Measurements from ENCODE around the gene MEIS1.

DNA sequence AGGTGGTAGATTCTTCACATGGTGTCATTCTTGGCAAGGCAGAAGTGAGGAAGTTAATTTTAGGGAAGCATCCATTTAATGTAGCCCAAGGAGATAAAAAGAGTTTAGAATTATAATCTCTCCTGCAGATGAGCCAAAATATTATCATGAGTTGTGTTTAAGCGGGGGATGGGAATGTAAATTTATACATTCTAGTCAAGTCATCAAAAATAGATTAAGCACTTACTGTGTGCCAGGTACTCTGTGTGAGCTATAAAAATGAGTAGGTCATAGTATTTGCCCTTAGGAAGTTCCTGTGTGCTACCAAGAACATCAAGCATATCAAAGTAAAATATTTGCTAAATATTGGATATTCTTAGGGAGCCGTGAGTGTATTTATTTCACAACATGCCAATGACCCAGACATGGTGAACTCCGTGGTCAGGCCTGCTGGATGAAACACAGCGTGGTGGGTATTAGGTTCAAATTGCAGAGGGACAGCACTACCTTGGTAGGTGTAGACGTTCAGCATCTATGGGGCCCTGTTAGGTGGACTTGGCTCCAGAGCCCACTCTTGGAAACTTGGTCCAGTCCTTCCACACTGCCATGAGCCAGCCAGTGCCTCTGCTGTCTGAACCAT is 37.4 kb downstream of the MEIS1 start:
- TF ChIP-seq, protein P1, sequence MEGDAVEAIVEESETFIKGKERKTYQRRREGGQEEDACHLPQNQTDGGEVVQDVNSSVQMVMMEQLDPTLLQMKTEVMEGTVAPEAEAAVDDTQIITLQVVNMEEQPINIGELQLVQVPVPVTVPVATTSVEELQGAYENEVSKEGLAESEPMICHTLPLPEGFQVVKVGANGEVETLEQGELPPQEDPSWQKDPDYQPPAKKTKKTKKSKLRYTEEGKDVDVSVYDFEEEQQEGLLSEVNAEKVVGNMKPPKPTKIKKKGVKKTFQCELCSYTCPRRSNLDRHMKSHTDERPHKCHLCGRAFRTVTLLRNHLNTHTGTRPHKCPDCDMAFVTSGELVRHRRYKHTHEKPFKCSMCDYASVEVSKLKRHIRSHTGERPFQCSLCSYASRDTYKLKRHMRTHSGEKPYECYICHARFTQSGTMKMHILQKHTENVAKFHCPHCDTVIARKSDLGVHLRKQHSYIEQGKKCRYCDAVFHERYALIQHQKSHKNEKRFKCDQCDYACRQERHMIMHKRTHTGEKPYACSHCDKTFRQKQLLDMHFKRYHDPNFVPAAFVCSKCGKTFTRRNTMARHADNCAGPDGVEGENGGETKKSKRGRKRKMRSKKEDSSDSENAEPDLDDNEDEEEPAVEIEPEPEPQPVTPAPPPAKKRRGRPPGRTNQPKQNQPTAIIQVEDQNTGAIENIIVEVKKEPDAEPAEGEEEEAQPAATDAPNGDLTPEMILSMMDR (IDR thresholded peaks at IDR 0.05; ENCODE audit: extremely low read depth in 1 of 2, insufficient read depth in 1 of 2, low read depth in 1 of 2, low read length in 2 of 2): no peak
- no peak for TF ChIP-seq POLR2AphosphoS5 (IDR thresholded peaks at IDR 0.05; ENCODE audit: insufficient read depth, low read depth, low read length)

Measured in endothelial cell of umbilical vein (primary cell).